Mesodermal cell (in vitro differentiated cells): ENCODE data around the gene RNF5.

Experiments used
- H3K27ac ChIP-seq: 2 replicates; pipeline ENCODE4 v1.7.0; 2013; ENCODE audit warnings: mild to moderate bottlenecking, low read depth, low read length, moderate library complexity; ENCODE audit not compliant: severe bottlenecking
- H3K36me3 ChIP-seq: 2 replicates; pipeline ENCODE4 v1.7.1; 2013; ENCODE audit warnings: mild to moderate bottlenecking, low read length, moderate library complexity; ENCODE audit not compliant: control insufficient read depth, insufficient read depth
- H3K4me1 ChIP-seq: one replicate; pipeline ENCODE4 v1.7.1; 2013; ENCODE audit warnings: mild to moderate bottlenecking, low read length; ENCODE audit not compliant: insufficient read depth, control insufficient read depth, poor library complexity, severe bottlenecking
- H3K4me3 ChIP-seq: 2 replicates; pipeline ENCODE4 v1.7.0; 2013; ENCODE audit warnings: low read length, control low read depth, mild to moderate bottlenecking; ENCODE audit not compliant: insufficient read depth, poor library complexity, severe bottlenecking; ENCODE audit errors: extremely low read depth
- H3K9me3 ChIP-seq: 2 replicates; pipeline ENCODE4 v1.7.1; 2013; ENCODE audit warnings: mild to moderate bottlenecking, low read length, moderate library complexity; ENCODE audit not compliant: control insufficient read depth
- WGBS, 2 experiments: methylation state at CpG; one replicate each; pipeline ENCODE4 v1.1.5; 2013; ENCODE audit warnings: missing lambda C conversion rate in 2 of 2; ENCODE audit not compliant: insufficient coverage in 2 of 2; 5-methylcytosine and 5-hydroxymethylcytosine counted together

The RNF5 gene

DNA sequence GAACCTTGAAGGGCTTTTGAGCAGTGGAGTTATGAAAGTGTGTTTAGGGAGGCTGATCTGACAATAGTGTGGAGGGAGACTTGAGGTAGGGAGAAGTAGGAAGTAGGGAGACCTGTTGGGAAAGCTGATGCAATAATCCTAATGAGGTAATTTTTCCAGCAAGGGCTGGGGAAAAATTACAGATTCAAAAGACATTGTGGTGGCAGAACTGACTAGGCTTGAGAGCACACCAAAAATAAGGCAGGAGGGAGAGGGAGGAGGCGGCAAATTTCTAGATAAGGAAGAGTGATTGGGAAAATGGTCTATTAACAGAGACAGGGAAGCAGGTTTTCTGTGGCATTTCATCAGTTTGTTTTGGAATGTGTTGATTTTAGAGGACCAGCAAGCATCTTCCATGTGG is 31.9 kb upstream of the RNF5 start:
- Histone ChIP-seq H3K9me3 (no peaks in the 10 kb centered on the region), H3K36me3 (no peaks in the 10 kb centered on the region), H3K4me3 (no peak overlapping the region), H3K4me1 (peaks cover 11% of the 10 kb centered on the region), H3K27ac (peak overlapping the region; percentile 70)
- 88 to 93% methylated on average over 1 of the region's 1 CpG for WGBS, 2 experiments

DNA sequence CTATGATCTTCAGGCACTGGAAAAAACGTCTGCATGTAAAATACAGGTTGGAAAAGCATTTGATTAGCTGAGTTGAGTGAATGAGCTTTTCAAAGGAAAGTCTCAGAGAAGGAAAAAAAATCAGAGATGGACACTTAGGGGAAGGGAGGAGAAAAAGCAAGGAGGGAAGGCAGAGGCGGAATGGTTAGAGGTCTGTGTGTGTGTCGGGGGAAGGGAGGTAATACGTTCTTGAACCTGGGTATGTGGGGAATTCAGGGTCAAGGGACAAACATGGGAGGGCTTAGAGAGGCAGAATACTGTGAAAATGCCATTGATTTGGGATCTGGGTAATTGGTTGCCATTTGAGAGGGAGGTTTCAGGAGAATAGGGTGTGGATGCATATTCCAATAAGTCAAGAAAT is 31.5 kb upstream of the RNF5 start:
- Histone ChIP-seq H3K4me1 (peaks cover 11% of the 10 kb centered on the region), H3K4me3 (no peak overlapping the region), H3K36me3 (no peaks in the 10 kb centered on the region), H3K27ac (peak overlapping the region; percentile 70), H3K9me3 (no peaks in the 10 kb centered on the region)
- WGBS, 2 experiments: 38 to 40% methylated on average over 4 of the region's 4 CpGs

DNA sequence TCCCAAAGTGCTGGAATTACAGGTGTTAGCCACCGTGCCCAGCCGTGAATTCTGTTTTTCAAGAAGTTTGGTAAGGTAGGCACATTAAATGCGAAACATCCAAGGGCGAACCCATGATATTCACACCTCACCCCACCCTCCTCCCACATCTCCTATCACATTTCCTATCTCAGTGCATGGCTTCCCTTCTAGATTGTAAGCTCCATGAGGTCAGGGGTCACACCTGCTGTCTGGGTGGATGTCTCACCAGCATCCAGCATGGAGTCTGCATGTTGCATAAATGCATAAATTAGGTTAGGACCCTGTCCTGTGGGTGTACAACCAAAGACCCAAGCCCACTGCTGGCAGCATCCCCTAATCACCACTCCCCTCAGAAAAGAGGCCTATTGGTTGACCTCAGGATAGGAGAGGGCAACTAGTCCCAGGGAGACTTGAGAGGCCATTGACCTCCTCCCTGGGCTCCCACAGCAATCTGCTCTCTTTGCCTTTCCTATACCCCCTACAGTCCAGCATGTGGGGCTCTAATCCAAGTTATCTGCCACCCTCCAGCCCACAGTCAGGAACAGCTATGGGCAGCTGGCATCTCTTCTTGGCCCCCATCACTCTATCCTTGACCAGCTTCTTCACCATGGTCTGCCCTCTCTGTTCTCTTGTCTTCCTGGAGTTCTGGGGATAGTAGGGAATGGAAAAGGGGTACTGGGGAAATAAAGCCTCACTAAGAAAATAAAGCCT is 30.6 kb upstream of the RNF5 start:
- no peaks in the 10 kb centered on the region for H3K9me3 ChIP-seq
- H3K4me3 ChIP-seq: no peak overlapping the region
- no peak overlapping the region for H3K27ac ChIP-seq
- no peaks in the 10 kb centered on the region for H3K36me3 ChIP-seq
- 96 to 100% methylated on average over 3 to 4 of the region's 4 CpGs for WGBS, 2 experiments
- H3K4me1 ChIP-seq: peaks cover 19% of the 10 kb centered on the region

DNA sequence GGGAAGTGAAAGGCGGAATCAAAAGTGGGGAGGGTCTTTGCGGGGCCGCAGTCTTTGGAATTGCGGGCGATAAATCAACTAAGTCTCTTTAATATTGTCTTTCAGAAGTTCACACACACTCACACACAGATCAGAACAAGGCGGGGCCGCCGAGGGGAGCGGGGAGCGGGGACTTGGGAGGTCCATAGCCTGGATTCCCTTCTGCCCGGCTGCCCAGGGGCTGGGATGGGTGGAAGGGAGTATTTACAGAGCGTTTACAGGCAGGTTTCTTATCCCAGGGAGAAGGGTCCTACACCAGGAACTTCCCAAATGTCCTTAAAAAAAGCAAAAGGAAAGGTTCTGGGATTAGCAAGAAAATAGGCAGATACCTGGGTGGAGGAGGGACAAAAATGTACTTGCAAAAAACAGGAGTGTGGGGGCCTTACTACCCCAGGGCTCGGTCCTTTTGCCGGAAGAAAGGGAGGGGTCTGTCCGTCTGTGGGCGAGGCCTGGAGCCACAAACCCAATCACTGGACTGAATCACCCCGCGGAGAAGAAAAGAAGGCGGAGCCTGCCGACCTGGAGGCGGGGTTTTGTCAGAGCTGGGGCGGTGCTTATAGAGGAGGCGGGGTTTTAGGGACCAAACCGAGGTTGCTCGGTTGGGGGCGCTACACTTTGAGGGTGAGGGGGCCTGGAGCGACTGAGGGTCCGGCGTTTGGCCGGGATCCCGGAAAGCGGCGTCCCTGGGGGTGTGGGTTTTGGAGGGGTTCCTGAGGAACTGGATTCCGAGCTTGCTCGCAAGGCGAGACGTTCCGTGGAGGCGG is 29.7 kb upstream of the RNF5 start:
- H3K36me3 ChIP-seq: no peaks in the 10 kb centered on the region
- 96% methylated on average over 23 to 25 of the region's 39 CpGs for WGBS, 2 experiments
- no peaks in the 10 kb centered on the region for H3K9me3 ChIP-seq
- H3K27ac ChIP-seq: no peak overlapping the region
- peaks cover 22% of the 10 kb centered on the region for H3K4me1 ChIP-seq
- no peak overlapping the region for H3K4me3 ChIP-seq

DNA sequence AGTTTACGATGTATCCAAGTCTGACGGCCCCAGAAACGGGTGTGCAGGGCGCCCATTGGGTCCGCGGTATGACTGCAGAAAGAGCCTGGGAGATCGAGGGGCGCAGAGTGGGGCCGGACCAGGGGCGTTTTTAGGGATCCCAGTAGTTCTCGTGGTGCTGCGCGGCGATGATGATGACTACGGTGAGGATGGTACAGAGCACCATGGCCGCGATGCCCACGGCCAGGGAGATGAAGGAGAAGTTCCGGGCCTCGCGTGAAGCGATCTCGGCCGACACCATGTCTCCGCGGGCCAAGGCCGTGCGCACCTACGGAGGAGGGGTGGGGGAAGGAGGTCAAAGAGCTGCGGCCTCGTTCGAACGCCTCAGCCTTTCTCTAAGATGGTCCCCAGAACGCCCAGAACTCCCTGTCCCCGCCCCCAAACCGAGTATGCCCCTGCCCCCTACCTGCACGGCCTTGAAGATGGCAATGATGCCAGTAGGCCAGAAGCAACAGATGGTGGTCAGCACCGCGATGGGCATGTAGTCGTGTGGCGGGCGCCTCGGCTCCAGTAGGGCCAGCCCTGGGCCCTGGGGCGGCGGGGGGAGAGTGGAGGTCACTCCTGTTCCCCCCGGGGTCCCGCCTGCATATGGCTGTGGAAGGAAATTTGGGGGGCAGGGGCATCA is 29.0 kb upstream of the RNF5 start:
- Histone ChIP-seq H3K36me3 (no peaks in the 10 kb centered on the region), H3K4me3 (no peak overlapping the region), H3K9me3 (no peaks in the 10 kb centered on the region), H3K27ac (no peak overlapping the region), H3K4me1 (peaks cover 22% of the 10 kb centered on the region)
- 95 to 97% methylated on average over 39 to 40 of the region's 47 CpGs for WGBS, 2 experiments

DNA sequence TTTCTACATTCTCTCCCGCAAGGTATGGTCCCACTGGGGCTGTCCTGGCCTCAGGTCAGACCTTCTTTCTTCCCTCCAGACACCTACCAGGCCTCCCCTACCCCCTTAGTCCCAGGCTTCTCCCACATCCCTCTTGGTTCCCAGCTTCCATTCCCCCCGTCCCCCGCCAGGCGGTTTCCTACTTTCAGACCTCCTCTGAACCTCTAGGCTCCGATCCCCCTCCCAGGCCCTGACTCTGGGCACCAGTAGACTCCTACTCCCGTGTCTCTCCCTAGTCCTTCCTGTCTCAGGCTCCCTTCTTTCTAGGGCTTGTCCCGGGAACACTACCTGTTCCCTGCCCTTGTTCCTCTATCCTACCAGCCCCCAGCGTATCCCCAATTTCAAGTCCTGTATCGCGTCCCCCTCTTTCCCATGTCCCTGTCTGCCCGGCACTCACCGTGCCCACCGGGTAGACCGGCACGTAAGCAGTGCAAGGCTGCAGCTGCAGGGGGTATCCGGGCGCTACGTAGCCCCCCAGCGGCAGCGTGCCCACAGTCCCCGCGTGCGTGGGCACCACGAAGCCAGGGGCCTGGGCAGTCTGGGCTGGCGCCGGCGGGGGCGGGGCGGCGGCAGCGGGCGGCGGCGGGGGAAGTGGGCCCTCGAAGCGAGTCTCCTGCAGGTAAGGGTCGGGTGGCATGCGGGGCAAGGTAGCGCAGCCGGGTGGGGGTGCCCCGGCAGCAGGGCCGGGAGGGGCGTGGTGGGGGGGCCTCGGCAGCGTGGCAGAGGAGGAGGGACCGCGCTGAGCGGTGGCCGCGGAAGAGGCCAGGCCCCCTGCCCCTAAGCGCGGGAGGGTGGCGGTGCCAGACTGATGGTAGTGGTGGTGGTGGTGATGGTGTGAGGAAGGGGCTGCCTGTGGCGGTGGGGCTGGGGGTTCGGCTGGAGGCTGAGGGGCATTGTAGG is 28.0 kb upstream of the RNF5 start:
- peaks cover 28% of the 10 kb centered on the region for H3K4me1 ChIP-seq
- H3K4me3 ChIP-seq: no peak overlapping the region
- no peak overlapping the region for H3K27ac ChIP-seq
- 70 to 72% methylated on average over 49 to 55 of the region's 55 CpGs for WGBS, 2 experiments
- no peaks in the 10 kb centered on the region for H3K9me3 ChIP-seq
- H3K36me3 ChIP-seq: peaks cover under 1% of the 10 kb centered on the region

DNA sequence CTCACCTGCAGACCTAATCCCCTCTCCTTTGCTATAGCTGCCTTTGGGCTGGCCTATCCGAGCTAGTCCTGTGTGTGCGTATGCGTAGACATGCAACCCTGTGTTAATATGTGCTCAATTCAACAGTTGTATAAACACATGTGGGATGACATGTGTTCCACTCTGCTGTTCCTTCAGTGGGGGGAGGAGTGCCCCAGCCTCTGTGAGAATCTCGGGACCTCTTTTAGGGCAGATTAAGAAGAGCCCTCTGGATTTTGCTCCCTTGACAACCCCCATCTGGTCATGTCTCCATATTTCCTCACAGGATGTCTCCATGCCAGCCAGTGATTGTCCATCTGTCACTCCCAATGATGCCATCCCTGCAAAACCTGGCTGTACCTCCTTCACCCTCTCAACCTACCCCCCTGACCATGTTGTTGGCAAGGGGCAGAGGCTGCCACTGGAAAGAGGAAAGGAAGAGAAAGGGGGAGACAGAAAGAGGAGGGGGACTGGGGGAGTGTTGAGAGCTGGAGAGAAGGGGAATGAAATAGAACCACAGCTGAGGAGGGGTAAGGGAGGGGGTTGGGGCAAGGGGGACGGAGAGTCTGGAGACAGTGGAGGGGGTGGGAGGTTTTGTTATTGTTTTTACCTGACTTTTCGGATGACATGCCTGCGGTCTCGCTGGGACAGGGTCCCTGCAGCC is 26.9 kb upstream of the RNF5 start:
- Histone ChIP-seq H3K4me1 (peaks cover 29% of the 10 kb centered on the region), H3K27ac (no peak overlapping the region), H3K9me3 (no peaks in the 10 kb centered on the region), H3K4me3 (peak overlapping the region; percentile 18), H3K36me3 (peaks cover 12% of the 10 kb centered on the region)
- 58% methylated on average over 4 to 7 of the region's 8 CpGs for WGBS, 2 experiments

DNA sequence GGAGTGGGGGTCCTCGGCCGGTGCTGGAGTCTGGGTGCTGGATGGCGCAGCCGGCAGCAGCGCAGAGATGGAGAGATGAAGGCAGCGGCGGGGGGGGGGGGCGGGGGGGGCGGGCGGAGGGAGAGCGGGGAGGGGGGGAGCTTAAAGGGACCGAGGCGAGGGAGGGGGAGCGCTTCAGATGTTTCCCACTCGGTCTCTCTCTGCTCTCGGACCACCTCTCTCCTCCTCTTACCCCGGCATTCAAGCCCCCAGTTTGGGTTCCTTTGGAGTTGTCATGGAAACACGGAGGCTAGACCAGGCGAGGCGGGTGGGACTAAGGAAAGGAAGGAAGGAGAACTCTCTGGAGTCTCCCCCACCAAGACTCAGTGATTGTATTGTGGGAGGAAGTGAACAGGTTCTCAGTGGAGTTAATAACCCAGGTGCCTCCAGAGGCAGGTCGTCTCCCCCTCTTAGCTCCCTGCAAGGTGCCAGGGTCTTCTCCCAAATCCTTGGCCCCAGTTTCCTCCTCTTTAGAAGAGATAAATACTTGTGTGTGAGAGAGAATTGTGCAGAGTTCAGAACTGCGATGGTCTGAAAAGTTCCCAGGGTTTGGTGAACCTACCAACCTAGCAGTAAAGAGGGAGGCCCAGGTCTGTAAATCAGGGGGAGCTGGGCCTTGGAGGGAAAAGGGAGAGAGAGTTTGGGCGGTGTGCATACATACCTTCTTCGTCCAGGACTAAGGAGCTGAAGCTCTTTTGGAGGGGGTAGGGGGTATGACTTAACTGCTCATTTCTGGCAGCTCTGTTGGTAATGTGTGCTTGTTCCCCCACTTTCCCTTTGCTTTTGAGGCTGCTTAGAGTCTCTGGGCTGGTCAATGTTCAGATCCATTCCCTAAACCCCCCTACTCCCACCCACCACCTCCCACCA is 26.1 kb upstream of the RNF5 start, which contains the start of gene PRRT1:
Gene PRRT1 (minus strand): TSS at position 77 of the 906 bp plus-strand sequence. CDS start 112 bp downstream, outside the sequence.
- peaks cover 22% of the 10 kb centered on the region for H3K4me1 ChIP-seq
- H3K36me3 ChIP-seq: peaks cover 20% of the 10 kb centered on the region
- WGBS, 2 experiments: 22 to 33% methylated on average over 1 to 3 of the region's 24 CpGs
- peak within 1 kb of the TSS; percentile 98 for H3K27ac ChIP-seq
- H3K4me3 ChIP-seq: peak within 1 kb of the TSS; percentile 95
- no peaks in the 10 kb centered on the region for H3K9me3 ChIP-seq
